HepG2 (cell line): ENCODE data around the gene CPEB2. TPM values are rescaled to one million over a fixed set of nuclear protein-coding genes. Genes with fewer than 3 reads are reported as not detected.

ENCODE experiments used
- ATAC-seq: fragments of 200-7000 bp; cut with Tn5 transposase; 3 replicates; pipeline ENCODE4 v1.9.1; 2020; ENCODE audit warnings: mild to moderate bottlenecking, moderate library complexity
- BruUV-seq: library from RNA; stranded (reverse); fragments of 400-500 nt; replicated peaks from 2 replicates; lab custom pipeline; 2021; lab: Mats Ljungman, UMichigan
- CTCF ChIA-PET: fragments of 300-600 bp; formaldehyde crosslinking; extraction: SDS; loops from one replicate; lab custom pipeline; 2021; ENCODE audit warnings: low total read pairs, inconsistent platforms, low intra/inter-chr PET ratio; lab: Yijun Ruan, JAX
- POLR2A ChIA-PET: fragments of 350-600 bp; sonication (Branson Sonifier 250); formaldehyde crosslinking; loops from one replicate; lab custom pipeline; 2020; ENCODE audit warnings: antibody characterized with exemption, inconsistent platforms; lab: Yijun Ruan, JAX
- DNase-seq: peaks from one replicate; pipeline ENCODE4 v3.0.0-alpha.2; 2015; ENCODE audit warnings: low spot score
- FAIRE-seq: peaks from 3 replicates; lab custom pipeline; 2011; peaks lifted over from hg19 to GRCh38; lab: Jason Lieb, UNC
- H2AFZ ChIP-seq: one replicate; pipeline ENCODE4 v1.6.1; 2011; ENCODE audit warnings: low read length, inconsistent platforms
- H3K27ac ChIP-seq: fragments of 300-600 bp; 3 replicates; pipeline ENCODE4 v1.8.0; 2011; ENCODE audit warnings: mixed run types, mild to moderate bottlenecking, mixed read lengths, low read length, inconsistent platforms; ENCODE audit not compliant: insufficient read depth; ENCODE audit errors: extremely low read length
- H3K27me3 ChIP-seq, 2 experiments: fragments of 200-600 bp in 1 of 2; 2 replicates in 1 of 2; 3 replicates in 1 of 2; pipeline versions ENCODE4 v1.6.0 to v1.8.0; 2011; ENCODE audit warnings: low read length in 2 of 2, mild to moderate bottlenecking in 2 of 2, moderate library complexity in 2 of 2, inconsistent platforms in 1 of 2; ENCODE audit not compliant: insufficient read depth in 2 of 2, control insufficient read depth in 1 of 2
- H3K36me3 ChIP-seq, 2 experiments: fragments of 200-600 bp in 1 of 2; replicated peaks in 1 of 2; 2 replicates in 1 of 2; 3 replicates in 1 of 2; pipeline versions ENCODE4 v1.5.1 to v1.8.0; 2011; ENCODE audit warnings: low read length in 2 of 2, inconsistent platforms in 1 of 2; ENCODE audit not compliant: insufficient read depth in 2 of 2, control insufficient read depth in 1 of 2
- H3K4me1 ChIP-seq: 2 replicates; pipeline ENCODE4 v1.5.1; 2012; ENCODE audit warnings: low read length, inconsistent platforms; ENCODE audit not compliant: insufficient read depth
- H3K4me2 ChIP-seq: 2 replicates; pipeline ENCODE4 v1.6.0; 2011; ENCODE audit warnings: low read depth, low read length, inconsistent platforms
- H3K4me3 ChIP-seq, 3 experiments: fragments of 200-600 bp in 1 of 3; sonication (generic), shearing (Covaris generic) in 1 of 3; replicated peaks in 1 of 3; 2 replicates each; pipeline ENCODE4 v1.5.1; 2011 to 2016; ENCODE audit warnings: low read length in 3 of 3, inconsistent platforms in 2 of 3, low read depth in 2 of 3, mild to moderate bottlenecking in 2 of 3, control low read depth in 1 of 3, mixed read lengths in 1 of 3; ENCODE audit not compliant: insufficient read depth in 1 of 3
- H3K79me2 ChIP-seq: one replicate; pipeline ENCODE4 v1.6.1; 2011; ENCODE audit warnings: low read length, inconsistent platforms; ENCODE audit not compliant: insufficient read depth
- H3K9ac ChIP-seq: 2 replicates; pipeline ENCODE4 v1.6.0; 2011; ENCODE audit warnings: mild to moderate bottlenecking, low read depth, low read length, inconsistent platforms; ENCODE audit not compliant: insufficient read depth
- H3K9me3 ChIP-seq: 2 replicates; pipeline ENCODE4 v1.5.1; 2012; ENCODE audit warnings: mild to moderate bottlenecking, low read length
- H4K20me1 ChIP-seq: 2 replicates; pipeline ENCODE4 v1.6.0; 2011; ENCODE audit warnings: inconsistent platforms, mild to moderate bottlenecking, low read length, moderate library complexity; ENCODE audit not compliant: insufficient read depth
- ARNT2 ChIP-seq: sonication (generic); formaldehyde crosslinking; IDR thresholded peaks from 2 replicates; pipeline ENCODE4 v1.8.0; 2022; ENCODE audit warnings: mild to moderate bottlenecking, low read depth, missing genetic modification reagents, moderate library complexity
- CTCF ChIP-seq: sonication (generic); formaldehyde crosslinking; IDR thresholded peaks from 2 replicates; pipeline ENCODE4 v1.5.0; 2020; ENCODE audit warnings: mild to moderate bottlenecking, missing genetic modification reagents, moderate library complexity
- HINFP ChIP-seq: sonication (generic); formaldehyde crosslinking; IDR thresholded peaks from 2 replicates; pipeline ENCODE4 v1.4.0; 2020; ENCODE audit warnings: low read depth, mild to moderate bottlenecking, missing genetic modification reagents
- PAWR ChIP-seq: sonication (generic); formaldehyde crosslinking; IDR thresholded peaks from 2 replicates; pipeline ENCODE4 v1.4.0; 2020; ENCODE audit warnings: missing genetic modification reagents, mild to moderate bottlenecking, borderline replicate concordance
- SMAD9 ChIP-seq: sonication (generic); formaldehyde crosslinking; IDR thresholded peaks from 2 replicates; pipeline ENCODE4 v1.5.1; 2020; ENCODE audit warnings: mild to moderate bottlenecking, missing genetic modification reagents
- STAG1 ChIP-seq: sonication (generic); formaldehyde crosslinking; IDR thresholded peaks from 2 replicates; pipeline ENCODE4 v1.4.0; 2020; ENCODE audit warnings: missing genetic modification reagents
- YEATS4 ChIP-seq: sonication (generic); formaldehyde crosslinking; IDR thresholded peaks from 2 replicates; pipeline ENCODE4 v1.4.0; 2020; ENCODE audit warnings: missing genetic modification reagents, borderline replicate concordance
- ZNF678 ChIP-seq: sonication (generic); formaldehyde crosslinking; IDR thresholded peaks from 2 replicates; pipeline ENCODE4 v1.4.0; 2020; ENCODE audit warnings: mild to moderate bottlenecking, missing genetic modification reagents
- ZNF687 ChIP-seq: sonication (generic); formaldehyde crosslinking; IDR thresholded peaks from 2 replicates; pipeline ENCODE4 v1.5.1; 2020; ENCODE audit warnings: mild to moderate bottlenecking, missing genetic modification reagents, moderate library complexity
- ZNF747 ChIP-seq: sonication (generic); formaldehyde crosslinking; IDR thresholded peaks from 2 replicates; pipeline ENCODE4 v1.8.1; 2023; ENCODE audit warnings: missing genetic modification reagents, mild to moderate bottlenecking, borderline replicate concordance
- WGBS: methylation state at CpG from one replicate; pipeline ENCODE4 v1.1.6; 2017; ENCODE audit warnings: low lambda C conversion rate; 5-methylcytosine and 5-hydroxymethylcytosine counted together
- in situ Hi-C: cut with HindIII; loops from 2 replicates; pipeline ENCODE4 v1.10.0; 2017; ENCODE audit warnings: low pct_unique_long_range_greater_than_20kb; ENCODE audit not compliant: extremely low pct_ligation_motif_present
- intact Hi-C: fragments of 100-400 bp; cut with micrococcal nuclease; formaldehyde crosslinking; loops from one replicate; pipeline ENCODE4 v1.10.0; 2022; ENCODE audit not compliant: unreplicated experiment
- polyA plus RNA-seq, 8 experiments: library from polyadenylated mRNA; depleted of rRNA in 3 of 8; stranded (reverse) in 7 of 8; unstranded in 1 of 8; fragments of >200 nt; fragmentation: Illumina TruSeq in 4 of 8; extraction: Trizol in 4 of 8; gene quantifications; 2 replicates each; pipeline versions ENCODE4 v1.2.1 to v1.2.3, GENCODE V29; 2011 to 2016; ENCODE audit warnings: low read depth in 4 of 8, missing spikeins in 1 of 8, mixed read lengths in 1 of 8; ENCODE audit not compliant: insufficient read depth in 1 of 8
- total RNA-seq, 5 experiments: library from RNA; depleted of rRNA; stranded (reverse); fragments of >200 nt; fragmentation: Illumina TruSeq; extraction: Trizol; gene quantifications; 2 replicates each; pipeline ENCODE4 v1.2.3, GENCODE V29; 2016; ENCODE audit warnings: low read depth in 1 of 5

The CPEB2 gene
- total and polyA plus RNA-seq, 2 of the 13 experiments (the other 11 are each of a cell fraction or from before 2014, with no cell fraction given) = 2.0 to 2.5 TPM

GRCh38 chr4:15043226-15043625, 40.9 kb downstream of the CPEB2 start:
- H3K4me3 ChIP-seq = no peak overlapping the region
- no peak overlapping the region for H2AFZ ChIP-seq
- no peaks in the 10 kb centered on the region for H3K9me3 ChIP-seq
- DNase-seq = peak; percentile 24
- no peak overlapping the region for H3K4me2 ChIP-seq
- ChIA-PET POLR2A (no interaction called here), CTCF (interaction anchor here (1.2 kb wide), 1 partner anchor 120 kb away, joined by 4 read pairs; no protein-coding TSS in a partner anchor)
- ATAC-seq = peak; percentile 69; the same call in 2 of the 3 replicates
- H3K36me3 ChIP-seq = no peaks in the 10 kb centered on the region
- H3K9ac ChIP-seq = no peak overlapping the region
- intact Hi-C loops = loop anchor here (1.0 to 2.0 kb wide), 3 partner anchors 38 to 154 kb away; no protein-coding TSS in a partner anchor
- 72% methylated on average over 3 of the region's 3 CpGs for WGBS
- H3K27me3 ChIP-seq = no peaks in the 10 kb centered on the region
- FAIRE-seq = no peak
- no peak overlapping the region for H3K27ac ChIP-seq
- no peaks in the 10 kb centered on the region for H4K20me1 ChIP-seq
- TF ChIP-seq STAG1 (CRISPR knock-in tag) = peak; percentile 67
- peak; percentile 52 for TF ChIP-seq CTCF (CRISPR knock-in tag)
- no peak for TF ChIP-seq ARNT2 (CRISPR knock-in tag)
- no TSS peak for BruUV-seq
- no peaks in the 10 kb centered on the region for H3K4me1 ChIP-seq
- no peaks in the 10 kb centered on the region for H3K79me2 ChIP-seq
- in situ Hi-C loops = no loop called here

- ChIA-PET CTCF (interaction anchor here (1.2 kb wide), 1 partner anchor 119 kb away, joined by 4 read pairs; no protein-coding TSS in a partner anchor), POLR2A (no interaction called here)
- WGBS = 96% methylated on average over 1 of the region's 1 CpG
- intact Hi-C loops (loop anchor here (1.0 to 2.0 kb wide), 3 partner anchors 39 to 153 kb away; no protein-coding TSS in a partner anchor), in situ Hi-C loops (no loop called here)
- no peaks in the 10 kb centered on the region for H3K79me2 ChIP-seq
- no TSS peak for BruUV-seq
- no peaks in the 10 kb centered on the region for H3K27me3 ChIP-seq
- no peaks in the 10 kb centered on the region for H3K9me3 ChIP-seq
- no peaks in the 10 kb centered on the region for H3K4me1 ChIP-seq
- no peak overlapping the region for H3K9ac ChIP-seq
- FAIRE-seq (no peak), ATAC-seq (no peak), DNase-seq (no peak)
- H3K4me2 ChIP-seq = no peak overlapping the region
- no peaks in the 10 kb centered on the region for H3K36me3 ChIP-seq
- no peak overlapping the region for H2AFZ ChIP-seq
- no peaks in the 10 kb centered on the region for H4K20me1 ChIP-seq
- H3K4me3 ChIP-seq = no peak overlapping the region
- no peak overlapping the region for H3K27ac ChIP-seq
- TF ChIP-seq YEATS4 (CRISPR knock-in tag) (no peak), PAWR (no peak), ZNF747 (no peak), ZNF678 (CRISPR knock-in tag) (no peak), ZNF687 (CRISPR knock-in tag) (no peak), HINFP (CRISPR knock-in tag) (no peak), SMAD9 (CRISPR knock-in tag) (no peak)
Measured at GRCh38 chr4:15043922-15044321, 41.6 kb downstream of the CPEB2 start.
